Endothelial cell of umbilical vein (primary cell): ENCODE results near the gene UCP3.

Source experiments
- EZH2 ChIP-seq: IDR thresholded peaks from 2 replicates; pipeline ENCODE4 v1.6.1; 2012; ENCODE audit warnings: borderline replicate concordance, low read depth, mild to moderate bottlenecking, moderate library complexity, low read length, inconsistent platforms; ENCODE audit not compliant: severe bottlenecking
- POLR2A ChIP-seq: IDR thresholded peaks from 2 replicates; pipeline ENCODE4 v1.6.1; 2012; ENCODE audit warnings: low read depth, mild to moderate bottlenecking, control low read depth, low read length
- TF ChIP-seq, protein P1 (sequence below), 2 donors: IDR thresholded peaks; 1 replicate in 1 of 2; 2 replicates in 1 of 2; pipeline ENCODE4 v1.5.1; 2011; ENCODE audit warnings: low read length in 2 of 2, mild to moderate bottlenecking in 2 of 2, moderate library complexity in 2 of 2, control low read depth in 1 of 2, inconsistent platforms in 1 of 2, low read depth in 1 of 2; ENCODE audit not compliant: insufficient read depth in 1 of 2; ENCODE audit errors: extremely low read depth in 1 of 2

DNA sequence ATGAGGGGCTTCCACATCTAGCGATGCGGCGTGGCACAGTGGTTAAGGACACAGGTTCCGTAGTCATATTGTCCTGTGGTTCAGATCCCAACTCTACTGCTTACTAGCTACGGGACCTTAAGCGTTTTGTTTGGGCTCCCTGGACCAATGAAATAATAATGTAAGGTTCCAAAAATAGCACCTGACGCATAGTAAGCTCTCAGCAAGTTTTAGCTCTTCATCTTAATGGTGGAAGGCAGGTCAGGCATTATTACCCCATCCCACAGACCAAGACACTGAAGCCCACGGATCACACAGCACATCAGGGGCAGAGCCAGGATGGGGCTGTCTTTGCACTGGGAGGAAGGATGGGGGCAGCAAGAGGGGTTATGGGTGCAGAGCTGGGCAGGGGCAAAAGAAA lies 45.0 kb downstream of the UCP3 start:
- TF ChIP-seq, protein P1, sequence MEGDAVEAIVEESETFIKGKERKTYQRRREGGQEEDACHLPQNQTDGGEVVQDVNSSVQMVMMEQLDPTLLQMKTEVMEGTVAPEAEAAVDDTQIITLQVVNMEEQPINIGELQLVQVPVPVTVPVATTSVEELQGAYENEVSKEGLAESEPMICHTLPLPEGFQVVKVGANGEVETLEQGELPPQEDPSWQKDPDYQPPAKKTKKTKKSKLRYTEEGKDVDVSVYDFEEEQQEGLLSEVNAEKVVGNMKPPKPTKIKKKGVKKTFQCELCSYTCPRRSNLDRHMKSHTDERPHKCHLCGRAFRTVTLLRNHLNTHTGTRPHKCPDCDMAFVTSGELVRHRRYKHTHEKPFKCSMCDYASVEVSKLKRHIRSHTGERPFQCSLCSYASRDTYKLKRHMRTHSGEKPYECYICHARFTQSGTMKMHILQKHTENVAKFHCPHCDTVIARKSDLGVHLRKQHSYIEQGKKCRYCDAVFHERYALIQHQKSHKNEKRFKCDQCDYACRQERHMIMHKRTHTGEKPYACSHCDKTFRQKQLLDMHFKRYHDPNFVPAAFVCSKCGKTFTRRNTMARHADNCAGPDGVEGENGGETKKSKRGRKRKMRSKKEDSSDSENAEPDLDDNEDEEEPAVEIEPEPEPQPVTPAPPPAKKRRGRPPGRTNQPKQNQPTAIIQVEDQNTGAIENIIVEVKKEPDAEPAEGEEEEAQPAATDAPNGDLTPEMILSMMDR (IDR thresholded peaks at IDR 0.05; ENCODE audit: extremely low read depth in 1 of 2, insufficient read depth in 1 of 2, low read depth in 1 of 2, low read length in 2 of 2) = no peak
- TF ChIP-seq POLR2A (no peak), EZH2 (no peak)
